SK-N-SH treated with all-trans-retinoic acid at 6 μM for 48 hours (cell line): ENCODE results near the gene C19orf67.

ENCODE experiments used
- BACH2 ChIP-seq: fragments of 250-450 bp; sonication (Bioruptor Pico); IDR thresholded peaks from 2 replicates; pipeline ENCODE4 v1.9.0; 2021; ENCODE audit warnings: mild to moderate bottlenecking, borderline replicate concordance
- CSRNP3 ChIP-seq: fragments of 250-450 bp; sonication (Bioruptor Pico); IDR thresholded peaks from 2 replicates; pipeline ENCODE4 v1.5.1; 2021; ENCODE audit warnings: mild to moderate bottlenecking, moderate library complexity
- PATZ1 ChIP-seq: fragments of 250-450 bp; sonication (Bioruptor Pico); IDR thresholded peaks from 2 replicates; pipeline ENCODE4 v1.8.0; 2020; ENCODE audit warnings: mild to moderate bottlenecking, moderate library complexity, borderline replicate concordance
- TSHZ2 ChIP-seq: fragments of 250-450 bp; sonication (Bioruptor Pico); IDR thresholded peaks from 2 replicates; pipeline ENCODE4 v1.5.0; 2020; ENCODE audit warnings: mild to moderate bottlenecking, moderate library complexity
- ZFP30 ChIP-seq: fragments of 450-650 bp; formaldehyde crosslinking; IDR thresholded peaks from 2 replicates; pipeline ENCODE4 v1.5.0; 2022; ENCODE audit warnings: mild to moderate bottlenecking, moderate library complexity
- ZNF565 ChIP-seq: fragments of 450-650 bp; formaldehyde crosslinking; conservative IDR thresholded peaks from 2 replicates; pipeline ENCODE4 v1.5.0; 2020; ENCODE audit warnings: low read depth, mild to moderate bottlenecking, moderate library complexity

GRCh38 chr19:14119146-14119545 lies 33.6 kb upstream of the C19orf67 start:
- TF ChIP-seq ZFP30 (CRISPR knock-in tag), result no peak
- TF ChIP-seq PATZ1, result no peak
- no peak for TF ChIP-seq CSRNP3 (CRISPR knock-in tag)
- no peak for TF ChIP-seq ZNF565 (CRISPR knock-in tag)
- no peak for TF ChIP-seq TSHZ2 (CRISPR knock-in tag)
- no peak for TF ChIP-seq BACH2 (CRISPR knock-in tag)
